HG02571 (cell line): ENCODE data around the gene PXMP2.
"Not testable (repeated sequence)": the region's sequence is repeated elsewhere in the genome, so short reads cannot be mapped to it uniquely, and the experiment has no call there.

ENCODE experiments used
- ATAC-seq: cut with Tn5 transposase; IDR thresholded peaks from one replicate; pipeline ENCODE4 v1.9.1; 2021; ENCODE audit warnings: mild to moderate bottlenecking, moderate library complexity; ENCODE audit not compliant: unreplicated experiment

Gene PXMP2

DNA sequence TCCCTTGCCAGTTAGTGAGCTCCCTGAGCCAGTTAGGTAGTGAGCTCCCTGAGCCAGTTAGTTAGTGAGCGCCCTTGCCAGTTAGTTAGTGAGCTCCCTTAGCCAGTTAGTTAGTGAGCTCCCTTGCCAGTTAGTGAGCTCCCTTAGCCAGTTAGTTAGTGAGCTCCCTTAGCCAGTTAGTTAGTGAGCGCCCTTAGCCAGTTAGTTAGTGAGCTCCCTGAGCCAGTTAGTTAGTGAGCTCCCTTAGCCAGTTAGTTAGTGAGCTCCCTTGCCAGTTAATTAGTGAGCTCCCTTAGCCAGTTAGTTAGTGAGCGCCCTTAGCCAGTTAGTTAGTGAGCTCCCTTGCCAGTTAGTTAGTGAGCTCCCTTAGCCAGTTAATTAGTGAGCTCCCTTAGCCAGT is 4.6 kb downstream of the PXMP2 start:
- not testable (repeated sequence) for ATAC-seq

DNA sequence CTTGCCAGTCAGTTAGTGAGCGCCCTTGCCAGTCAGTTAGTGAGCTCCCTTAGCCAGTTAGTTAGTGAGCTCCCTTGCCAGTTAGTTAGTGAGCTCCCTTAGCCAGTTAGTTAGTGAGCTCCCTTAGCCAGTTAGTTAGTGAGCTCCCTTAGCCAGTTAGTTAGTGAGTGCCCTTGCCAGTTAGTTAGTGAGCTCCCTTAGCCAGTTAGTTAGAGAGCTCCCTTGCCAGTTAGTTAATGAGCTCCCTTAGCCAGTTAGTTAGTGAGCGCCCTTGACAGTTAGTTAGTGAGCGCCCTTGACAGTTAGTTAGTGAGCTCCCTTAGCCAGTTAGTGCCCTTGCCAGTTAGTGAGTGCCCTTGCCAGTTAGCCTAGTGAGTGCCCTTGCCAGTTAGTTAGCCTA is 7.5 kb downstream of the PXMP2 start:
- ATAC-seq: not testable (repeated sequence)

DNA sequence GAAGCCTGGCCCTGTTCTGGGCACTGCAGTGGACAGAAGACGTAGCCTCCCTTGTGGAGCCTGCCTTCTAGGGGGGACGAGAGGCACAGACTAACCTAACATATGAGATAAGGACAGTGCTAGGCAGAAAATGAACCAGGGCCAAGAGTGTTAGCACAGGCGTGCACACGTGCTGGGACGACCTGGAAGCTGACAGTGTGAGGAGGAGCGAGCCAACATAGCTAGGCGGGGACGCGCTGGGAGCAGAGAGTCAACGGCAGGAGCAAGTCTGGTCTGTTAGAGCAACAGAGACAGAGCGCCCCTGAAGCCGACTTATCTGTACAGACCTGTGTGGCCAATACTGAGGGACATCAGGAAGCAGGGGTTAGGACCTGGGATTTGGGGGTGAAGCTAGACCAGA is 8.0 kb downstream of the PXMP2 start:
- ATAC-seq: no peak

DNA sequence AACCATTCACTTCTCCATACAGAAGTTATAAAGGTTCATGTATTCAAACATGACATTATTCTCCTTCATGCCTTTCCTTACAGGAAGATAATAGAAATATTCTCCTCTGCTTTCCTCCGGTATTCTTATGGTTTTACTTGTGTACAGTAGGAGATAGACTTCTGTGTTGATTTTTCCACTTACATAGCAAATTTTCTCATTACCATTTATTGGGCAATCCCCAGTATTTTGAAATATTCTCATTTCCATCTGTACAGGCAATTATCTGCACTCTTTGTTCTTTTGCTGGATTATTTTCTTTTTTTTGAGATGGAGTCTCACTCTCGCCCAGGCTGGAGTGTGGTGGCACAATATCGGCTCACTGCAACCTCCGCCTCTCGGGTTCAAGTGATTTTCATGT is 11.0 kb downstream of the PXMP2 start:
- no peak for ATAC-seq

DNA sequence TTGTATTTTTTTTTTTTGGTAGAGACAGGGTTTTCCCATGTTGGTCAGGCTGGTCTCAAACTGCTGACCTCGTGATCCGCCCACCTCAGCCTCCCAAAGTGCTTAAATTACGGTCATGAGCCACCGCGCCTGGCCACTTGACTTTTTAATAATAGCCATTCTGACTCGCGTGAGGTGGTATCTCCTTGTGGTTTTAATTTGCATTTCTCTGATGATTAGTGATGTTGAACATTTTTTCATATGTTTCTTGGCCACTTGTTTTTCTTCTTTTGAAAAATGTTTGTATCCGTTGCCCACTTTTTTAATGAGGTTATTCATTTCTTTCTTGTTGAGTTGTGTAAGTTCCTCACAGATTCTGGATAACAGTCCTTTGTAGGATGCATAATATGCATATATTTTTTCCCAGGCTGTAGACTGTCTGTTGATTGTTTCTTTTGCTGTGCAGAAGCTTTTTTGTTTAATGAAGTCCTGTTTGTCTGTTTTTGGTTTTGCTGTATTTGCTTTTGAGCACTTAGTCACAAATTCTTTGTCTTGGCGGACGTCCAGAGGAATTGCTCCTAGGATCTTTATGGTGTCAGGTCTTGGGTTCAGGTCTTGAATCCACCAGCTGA is 12.9 kb downstream of the PXMP2 start:
- no peak for ATAC-seq

DNA sequence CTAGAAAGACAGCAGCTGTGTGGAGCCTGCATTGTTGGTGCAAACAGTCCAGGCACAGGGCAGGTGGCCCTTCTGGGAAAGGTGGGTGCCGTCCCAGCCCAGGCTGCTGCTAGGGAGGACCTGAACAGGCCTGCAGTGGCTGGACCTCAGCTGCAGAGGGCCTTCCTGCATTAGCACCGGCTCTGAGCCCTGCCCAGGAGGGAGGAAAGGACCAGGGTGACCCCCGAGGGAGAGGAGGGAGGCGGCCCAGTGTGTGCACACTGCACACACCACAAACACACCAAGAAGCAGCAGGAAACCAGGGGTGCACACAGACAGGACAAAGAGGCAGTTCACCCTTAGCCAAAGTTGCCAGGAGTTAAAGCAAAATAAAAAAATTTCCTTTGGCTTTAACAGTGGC is 15.3 kb downstream of the PXMP2 start:
- no peak for ATAC-seq

DNA sequence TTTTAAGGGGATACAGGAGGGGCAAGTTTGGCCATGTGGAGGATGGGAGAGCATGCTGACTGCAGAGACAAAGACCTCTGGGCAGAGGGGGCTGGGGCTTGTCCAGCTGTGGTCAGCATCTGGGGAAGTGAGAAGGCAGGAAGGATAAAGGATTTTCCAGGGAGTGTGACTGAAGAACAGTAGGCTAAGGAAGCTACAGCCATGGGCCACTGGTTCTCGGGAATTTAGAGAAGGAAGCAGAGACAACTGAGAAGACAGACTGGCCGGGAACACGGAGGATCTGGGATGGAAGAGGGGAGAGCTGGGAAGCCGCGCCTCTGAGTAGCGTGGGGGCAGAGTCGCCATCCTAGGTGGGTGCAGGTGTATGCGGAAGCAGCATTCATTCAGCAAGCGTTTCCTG is 16.3 kb downstream of the PXMP2 start:
- ATAC-seq: no peak

DNA sequence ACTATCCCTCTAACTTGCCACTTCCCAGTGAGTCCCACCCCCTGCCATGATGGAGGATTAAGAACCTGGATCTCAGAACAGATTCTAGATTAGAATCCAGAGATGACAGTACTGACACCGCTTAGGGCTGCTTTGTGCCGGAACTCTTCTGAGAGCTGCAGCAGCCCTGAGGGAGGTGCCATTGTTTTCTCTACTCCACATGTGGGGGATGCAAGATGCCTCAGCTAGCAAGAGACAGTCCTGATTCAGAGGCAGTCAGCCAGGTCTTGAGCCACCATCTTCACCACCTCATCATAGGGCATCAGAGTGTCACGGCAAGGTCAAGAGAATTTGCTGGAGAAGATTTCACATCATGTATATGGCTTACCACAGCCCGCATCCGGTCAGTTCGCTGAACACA is 19.9 kb downstream of the PXMP2 start:
- no peak for ATAC-seq

DNA sequence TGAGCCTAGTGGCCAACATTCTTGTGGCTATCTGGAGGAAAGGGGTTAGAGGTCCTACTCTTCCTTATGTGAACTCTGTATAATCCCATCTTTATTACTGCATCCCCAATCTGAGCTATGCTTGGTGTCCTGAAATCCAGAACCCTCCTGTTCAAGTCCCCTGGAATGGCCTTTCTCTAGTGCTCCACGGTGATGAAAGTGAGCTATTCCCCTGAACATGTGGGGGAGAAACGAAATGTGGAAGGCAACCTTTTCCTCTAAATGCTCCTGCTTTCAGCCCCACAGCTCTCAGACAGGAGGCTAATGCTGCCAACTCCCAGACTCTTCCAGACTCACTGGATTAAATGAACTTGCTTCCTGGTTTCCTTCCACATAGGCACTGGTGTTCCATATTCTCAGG is 20.8 kb downstream of the PXMP2 start:
- ATAC-seq: no peak

DNA sequence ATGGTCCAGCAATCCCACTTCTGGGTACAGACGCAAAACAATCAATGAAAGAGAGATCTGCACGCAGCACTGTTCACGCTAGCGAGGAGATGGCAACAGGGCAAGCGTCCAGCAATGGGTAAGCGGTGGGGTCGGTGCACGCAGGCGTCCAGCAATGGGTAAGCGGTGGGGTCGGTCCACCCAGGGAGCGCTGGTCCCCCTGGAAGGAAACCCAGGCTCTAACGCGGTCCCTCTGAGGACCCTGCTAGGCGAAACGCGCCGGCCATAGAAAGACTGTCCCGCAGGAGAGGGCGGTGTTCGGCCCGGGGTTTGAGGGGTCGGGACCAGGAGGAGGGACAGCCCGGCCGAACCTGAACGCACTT is 22.6 kb downstream of the PXMP2 start:
- peak; percentile 21 for ATAC-seq

DNA sequence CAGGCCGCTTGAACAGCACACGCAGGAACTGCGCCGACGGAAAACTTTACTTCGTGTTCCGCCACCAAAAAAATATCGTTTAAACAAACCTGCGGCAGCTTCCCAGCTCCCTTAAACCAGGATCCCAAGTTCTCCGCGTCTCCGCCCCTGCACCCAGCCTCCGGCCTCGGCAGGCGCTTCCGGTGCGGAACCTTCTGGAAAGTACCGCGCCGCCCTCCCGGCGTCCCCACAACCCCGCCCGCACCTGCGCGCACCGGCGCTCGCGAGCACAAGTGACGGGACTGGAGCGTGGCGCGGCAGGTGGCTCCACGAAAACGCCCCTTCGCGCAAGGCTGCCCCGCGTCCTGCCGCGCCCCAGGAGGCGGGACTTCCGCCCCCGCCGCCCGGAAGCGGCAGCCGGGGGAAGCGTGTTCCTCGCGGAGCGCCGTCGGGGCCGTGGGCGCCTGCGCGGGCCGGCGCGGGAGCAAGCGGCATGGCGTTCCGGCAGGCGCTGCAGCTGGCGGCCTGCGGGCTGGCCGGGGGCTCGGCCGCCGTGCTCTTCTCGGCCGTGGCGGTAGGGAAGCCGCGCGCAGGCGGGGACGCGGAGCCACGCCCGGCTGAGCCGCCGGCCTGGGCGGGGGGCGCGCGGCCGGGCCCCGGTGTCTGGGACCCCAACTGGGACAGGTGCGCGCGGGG is 23.2 kb downstream of the PXMP2 start, which contains the start of gene PGAM5:
Gene PGAM5 (plus strand): TSS at position 438 of the 675 bp plus-strand sequence. CDS start 35 bp downstream, at position 473.
- ATAC-seq: peak; percentile 81

DNA sequence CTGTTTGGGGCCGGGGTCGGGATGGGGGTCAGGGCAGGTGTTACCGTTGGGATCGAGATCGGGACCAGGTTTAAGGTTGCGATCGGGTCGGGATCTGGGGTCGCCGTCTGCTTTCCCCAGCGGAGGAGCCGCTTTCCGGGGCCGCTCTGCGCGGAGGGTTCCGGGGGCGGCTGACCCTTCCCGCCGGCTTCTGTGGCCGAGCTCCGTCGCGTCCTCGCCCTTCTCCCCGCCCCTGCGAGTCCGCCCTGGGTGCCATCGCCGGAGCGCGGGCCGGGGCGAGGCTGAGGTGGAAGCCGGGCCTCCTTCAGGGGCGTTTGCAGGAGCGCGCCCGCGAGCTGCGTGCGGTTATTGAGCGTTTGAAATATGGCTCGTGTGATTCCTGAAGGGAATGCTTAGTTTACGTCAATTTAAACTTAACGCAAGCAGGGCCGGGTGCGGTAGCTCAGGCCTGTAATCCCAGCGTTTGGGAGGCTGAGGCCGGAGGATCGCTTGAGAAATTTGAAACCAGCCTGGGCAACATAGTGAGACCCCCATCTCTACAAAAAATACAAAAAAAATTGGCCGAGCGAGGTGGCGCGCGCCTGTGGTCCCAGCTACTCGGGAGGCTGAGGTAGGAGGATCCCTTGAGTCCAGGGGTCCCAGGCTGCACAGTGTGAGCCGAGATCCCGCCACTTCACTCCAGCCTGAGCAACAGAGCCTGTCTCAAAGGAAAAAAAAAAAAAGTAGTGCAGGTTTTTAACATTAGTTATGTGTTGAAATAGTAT is 23.9 kb downstream of the PXMP2 start:
- peak; percentile 17 for ATAC-seq

DNA sequence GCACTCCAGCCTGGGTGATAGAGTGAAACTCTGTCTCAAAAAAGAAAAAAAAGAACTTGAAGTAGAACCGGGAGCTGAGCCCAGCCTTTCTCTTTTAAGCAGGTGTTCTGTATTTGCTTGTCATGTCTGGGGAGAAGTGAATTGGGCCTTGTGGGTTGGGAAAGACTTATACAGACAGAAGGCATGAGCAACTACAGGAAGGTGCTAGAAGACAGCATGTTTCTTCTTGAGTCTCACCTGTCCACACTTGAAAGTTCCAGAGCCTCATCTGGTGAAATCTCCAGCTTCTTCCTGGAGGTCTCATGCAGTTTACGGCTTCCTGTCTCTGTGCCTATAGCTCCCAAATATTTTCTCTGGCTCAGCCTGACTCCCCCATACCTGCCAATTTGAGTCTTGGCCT is 25.7 kb downstream of the PXMP2 start:
- no peak for ATAC-seq

DNA sequence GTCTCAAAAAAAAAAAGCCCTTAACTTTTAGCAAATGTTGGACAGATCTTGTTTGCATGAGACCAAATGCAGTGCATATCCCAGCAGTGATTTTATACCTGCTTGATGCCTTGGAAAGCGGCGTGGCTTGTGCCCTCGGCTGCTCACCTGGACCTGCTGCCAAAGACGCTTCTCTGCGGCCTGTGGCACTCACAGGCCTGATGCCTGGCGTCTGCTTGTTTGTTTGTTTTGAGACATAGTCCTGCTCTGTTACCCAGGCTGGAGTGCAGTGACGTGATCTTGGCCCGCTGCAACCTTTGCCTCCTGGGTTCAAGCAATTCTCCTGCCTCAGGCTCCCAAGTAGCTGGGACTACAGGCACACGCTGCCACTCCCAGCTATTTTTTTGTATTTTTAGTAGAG is 28.5 kb downstream of the PXMP2 start:
- ATAC-seq: no peak

DNA sequence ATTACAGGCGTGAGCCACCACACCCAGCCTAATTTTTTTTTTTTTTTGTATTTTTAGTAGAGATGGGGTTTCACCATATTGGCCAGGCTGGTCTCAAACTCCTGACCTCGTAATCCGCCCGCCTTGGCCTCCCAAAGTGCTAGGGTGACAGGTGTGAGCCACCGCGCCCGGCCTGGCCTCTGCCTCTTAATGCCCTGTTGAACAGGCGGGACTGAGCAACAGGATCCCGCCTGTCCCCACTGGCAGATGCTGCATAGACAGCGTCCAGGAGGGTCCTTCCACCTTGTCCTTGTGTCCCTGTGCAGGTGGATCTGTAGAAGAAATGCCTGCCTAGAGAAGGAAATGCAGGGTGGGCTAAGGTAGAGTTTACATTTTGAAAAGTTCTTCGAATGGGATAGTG is 29.0 kb downstream of the PXMP2 start:
- no peak for ATAC-seq

DNA sequence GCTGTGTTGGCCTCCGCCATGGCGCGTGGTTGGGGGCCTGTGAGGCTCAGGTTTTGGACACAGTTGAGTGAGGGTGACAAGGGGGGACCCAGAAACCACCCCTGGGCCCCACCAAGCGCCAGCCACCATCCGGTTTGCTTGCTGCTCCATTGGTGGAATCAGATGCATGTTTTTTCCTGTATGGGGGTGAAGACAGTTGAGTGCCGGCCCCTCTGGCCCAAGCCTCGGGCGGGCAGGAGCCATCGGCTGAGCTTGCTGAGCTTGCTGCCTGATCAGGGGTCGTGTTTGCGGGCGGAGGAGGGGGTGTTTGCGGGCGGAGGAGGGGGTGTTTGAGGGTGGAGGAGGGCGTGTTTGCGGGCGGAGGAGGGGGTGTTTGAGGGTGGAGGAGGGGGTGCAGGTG is 29.6 kb downstream of the PXMP2 start:
- ATAC-seq: no peak

DNA sequence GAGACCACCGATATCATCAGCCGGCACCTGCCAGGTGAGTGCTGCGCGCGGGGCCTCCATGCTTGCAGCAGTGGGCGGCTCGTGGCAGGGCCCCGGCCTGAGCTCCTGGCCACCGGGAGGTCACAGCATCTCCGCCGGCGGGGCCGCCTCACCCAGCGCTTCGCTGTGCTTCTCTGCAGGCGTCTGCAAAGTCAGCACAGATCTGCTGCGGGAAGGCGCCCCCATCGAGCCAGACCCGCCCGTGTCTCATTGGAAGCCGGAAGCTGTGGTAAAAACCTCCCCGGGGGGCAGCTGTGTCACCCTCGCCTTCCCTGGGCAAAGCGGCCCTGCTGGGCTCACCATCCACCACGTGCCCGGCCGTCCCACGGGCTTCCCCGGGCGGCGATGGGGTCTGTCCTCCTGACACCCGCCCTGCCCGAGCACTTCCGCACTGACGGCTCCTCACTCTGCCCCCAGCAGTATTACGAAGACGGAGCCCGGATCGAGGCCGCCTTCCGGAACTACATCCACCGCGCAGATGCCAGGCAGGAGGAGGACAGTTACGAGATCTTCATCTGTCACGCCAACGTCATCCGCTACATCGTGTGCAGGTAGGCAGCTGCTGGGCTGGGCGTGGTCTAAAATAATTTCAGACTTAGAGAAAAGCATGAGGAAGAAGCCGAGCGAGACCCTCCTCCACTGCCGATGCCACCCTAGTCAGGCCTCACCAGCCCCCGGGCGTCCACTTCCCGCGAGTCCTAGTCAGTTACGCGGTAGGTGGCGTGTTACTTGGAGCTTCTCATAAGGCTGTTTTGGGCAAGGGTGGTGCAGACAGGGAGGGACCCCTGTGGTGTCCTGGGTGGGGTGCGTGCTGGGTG is 30.4 kb downstream of the PXMP2 start:
- no peak for ATAC-seq

DNA sequence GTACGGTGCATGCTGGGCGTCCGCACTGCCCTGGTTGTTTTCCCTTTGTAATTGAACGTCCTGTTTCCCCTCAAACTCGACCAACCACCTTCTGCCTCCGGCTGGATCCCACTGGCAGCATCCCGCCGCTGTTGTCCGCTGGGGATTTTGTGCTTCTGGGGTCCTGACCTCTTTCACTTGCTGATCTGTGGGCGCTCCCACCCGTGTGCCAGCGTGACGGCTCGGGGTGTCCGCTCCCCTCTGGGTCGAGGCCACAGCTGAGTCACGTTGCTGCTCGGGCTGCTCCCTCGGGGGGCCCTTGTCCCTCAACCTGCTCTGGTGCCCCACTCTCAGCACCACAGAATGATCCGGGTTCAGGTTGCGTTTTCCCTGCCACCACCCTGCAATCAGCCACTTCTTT is 31.3 kb downstream of the PXMP2 start:
- ATAC-seq: no peak

DNA sequence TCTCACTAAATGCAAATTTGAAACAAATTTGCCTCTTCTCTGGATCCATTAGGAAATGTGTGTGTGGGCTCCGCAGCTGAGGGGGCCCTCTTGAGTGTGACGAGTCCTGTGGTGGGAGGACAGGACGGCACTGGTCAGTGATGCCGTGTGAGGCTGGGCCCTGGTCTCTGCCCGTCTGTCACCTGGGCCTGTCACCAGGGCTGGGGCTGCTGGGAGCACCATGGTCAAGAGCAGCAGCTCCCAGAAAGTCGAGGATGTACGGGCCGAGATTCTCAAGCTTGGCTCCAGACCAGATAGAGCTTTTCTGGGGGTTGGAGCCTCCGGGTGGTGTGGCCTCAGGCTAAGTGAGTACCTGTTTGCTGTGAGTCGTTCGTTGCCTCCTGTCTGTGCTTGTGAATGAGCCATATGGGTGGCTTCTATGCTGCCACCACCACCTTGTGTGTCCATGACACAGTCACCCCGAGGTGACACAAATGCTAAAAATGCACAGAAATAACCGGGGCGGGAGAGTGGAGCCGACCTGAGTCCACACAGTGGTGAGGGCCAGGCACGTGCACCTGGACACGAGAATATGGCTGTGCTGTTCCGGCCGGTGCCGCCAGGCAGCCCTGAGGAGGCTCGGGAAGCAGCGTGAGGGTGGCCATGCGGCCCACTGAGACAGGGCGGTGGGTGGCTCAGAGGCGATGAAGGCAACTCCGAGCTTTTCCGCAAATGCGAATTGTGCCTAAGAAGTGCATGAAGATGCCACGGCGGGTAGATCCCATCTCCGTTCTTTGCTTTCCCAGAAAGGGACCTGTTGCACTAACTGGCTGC is 32.0 kb downstream of the PXMP2 start:
- ATAC-seq: no peak

DNA sequence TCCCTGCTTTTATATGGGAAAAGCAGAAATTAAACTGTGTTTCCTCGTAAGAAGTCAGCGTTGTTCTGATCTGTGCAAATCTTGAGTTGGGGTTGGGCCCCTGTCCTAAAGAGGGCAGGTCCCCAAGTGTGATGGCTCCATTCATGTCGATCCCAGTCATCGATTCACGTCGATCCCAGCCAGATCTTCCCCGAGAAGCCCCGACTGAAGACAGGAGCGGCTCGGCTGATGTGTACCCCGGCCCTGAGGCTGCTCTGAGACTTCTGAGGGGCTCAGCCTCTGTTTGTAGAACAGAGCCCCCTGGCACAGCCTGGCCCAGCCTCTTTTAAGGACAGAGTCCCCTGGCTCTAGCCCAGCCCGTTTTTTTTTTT is 32.6 kb downstream of the PXMP2 start:
- ATAC-seq: no peak
